GM12878 (cell line): ENCODE data around the gene CHFR. TPM values are rescaled to one million over a fixed set of nuclear protein-coding genes. Genes with fewer than 3 reads are reported as not detected.

Source experiments
- ATAC-seq: fragments of 200-7000 bp; cut with Tn5 transposase; 3 replicates; pipeline ENCODE4 v1.9.1; 2020; ENCODE audit warnings: mild to moderate bottlenecking, moderate library complexity
- Bru-seq: library from RNA; stranded (reverse); fragments of 400-500 nt; gene quantifications from one replicate; lab custom pipeline; 2021; lab: Mats Ljungman, UMichigan
- BruChase-seq, 2 experiments: library from RNA; stranded (reverse); fragments of 400-500 nt; gene quantifications; one replicate each; lab custom pipeline; 2021; lab: Mats Ljungman, UMichigan
- BruUV-seq: library from RNA; stranded (reverse); fragments of 400-500 nt; replicated peaks from 2 replicates; lab custom pipeline; 2021; lab: Mats Ljungman, UMichigan
- CTCF ChIA-PET: fragments of 300-600 bp; sonication (Branson Sonifier 250); formaldehyde crosslinking; extraction: SDS; loops from one replicate; lab custom pipeline; 2021; ENCODE audit warnings: inconsistent platforms; lab: Yijun Ruan, JAX
- POLR2A ChIA-PET: fragments of 350-600 bp; formaldehyde crosslinking; extraction: SDS; loops from one replicate; lab custom pipeline; 2021; ENCODE audit warnings: inconsistent platforms; lab: Charles Lee
- RAD21 ChIA-PET: fragments of 300-600 bp; sonication (Branson Sonifier 250); formaldehyde crosslinking; loops from one replicate; lab custom pipeline; 2023; ENCODE audit warnings: antibody characterized with exemption; ENCODE audit not compliant: unreplicated experiment; lab: Charles Lee
- SMC1A ChIA-PET: fragments of 300-600 bp; sonication (Branson Sonifier 250); formaldehyde crosslinking; loops from one replicate; lab custom pipeline; 2023; ENCODE audit not compliant: unreplicated experiment, uncharacterized antibody; lab: Charles Lee
- DNase-seq: peaks from one replicate; pipeline ENCODE4 v3.0.0-alpha.2; 2011; ENCODE audit warnings: low read depth, low spot score
- FAIRE-seq: peaks from 3 replicates; lab custom pipeline; 2011; peaks lifted over from hg19 to GRCh38; lab: Jason Lieb, UNC
- H2AFZ ChIP-seq: 2 replicates; pipeline ENCODE4 v1.6.0; 2011; ENCODE audit warnings: low read depth, low read length, control low read depth; ENCODE audit not compliant: control insufficient read depth
- H3K27ac ChIP-seq: 2 replicates; pipeline ENCODE4 v1.5.1; 2011; ENCODE audit warnings: control low read depth; ENCODE audit not compliant: control insufficient read depth, insufficient read depth
- H3K27me3 ChIP-seq, 2 experiments: replicated peaks in 1 of 2; 2 replicates each; pipeline versions ENCODE4 v1.6.0 to v1.6.1; 2011; ENCODE audit warnings: low read length in 1 of 2; ENCODE audit not compliant: control insufficient read depth in 2 of 2, insufficient read depth in 2 of 2
- H3K36me3 ChIP-seq, 2 experiments: 2 replicates each; pipeline ENCODE4 v1.5.1; 2011; ENCODE audit warnings: low read length in 1 of 2; ENCODE audit not compliant: control insufficient read depth in 2 of 2, insufficient read depth in 2 of 2
- H3K4me1 ChIP-seq: 2 replicates; pipeline ENCODE4 v1.6.1; 2011; ENCODE audit warnings: mild to moderate bottlenecking, low read length, moderate library complexity, mixed read lengths; ENCODE audit not compliant: control insufficient read depth, insufficient read depth
- H3K4me2 ChIP-seq: 2 replicates; pipeline ENCODE4 v1.6.0; 2011; ENCODE audit warnings: control low read depth; ENCODE audit not compliant: control insufficient read depth, insufficient read depth
- H3K4me3 ChIP-seq: fragments of 200-600 bp; sonication (generic); 2 replicates; pipeline ENCODE4 v1.5.1; 2016
- H3K79me2 ChIP-seq: 2 replicates; pipeline ENCODE4 v1.6.0; 2011; ENCODE audit warnings: low read length; ENCODE audit not compliant: control insufficient read depth, insufficient read depth
- H3K9ac ChIP-seq: 2 replicates; pipeline ENCODE4 v1.8.0; 2011; ENCODE audit warnings: low read length, control low read depth, mixed read lengths; ENCODE audit not compliant: control insufficient read depth, insufficient read depth
- H3K9me3 ChIP-seq: replicated peaks from 3 replicates; pipeline ENCODE4 v1.5.1; 2011; ENCODE audit warnings: mild to moderate bottlenecking, low read length; ENCODE audit not compliant: control insufficient read depth, insufficient read depth
- H4K20me1 ChIP-seq: 2 replicates; pipeline ENCODE4 v1.6.0; 2011; ENCODE audit not compliant: control insufficient read depth, insufficient read depth
- ASH2L ChIP-seq: fragments of 300-600, 200-600 bp; sonication (generic); IDR thresholded peaks from 2 replicates; pipeline ENCODE4 v1.6.1; 2017; ENCODE audit warnings: low read depth, mild to moderate bottlenecking, borderline replicate concordance
- E2F8 ChIP-seq: fragments of 450-650 bp; IDR thresholded peaks from 2 replicates; pipeline ENCODE4 v1.6.1; 2018; ENCODE audit warnings: mild to moderate bottlenecking, low read depth, moderate library complexity; ENCODE audit not compliant: partially characterized antibody
- E4F1 ChIP-seq: fragments of 450-650 bp; IDR thresholded peaks from 2 replicates; pipeline ENCODE4 v1.6.1; 2018; ENCODE audit warnings: borderline replicate concordance, mild to moderate bottlenecking; ENCODE audit not compliant: partially characterized antibody
- HCFC1 ChIP-seq: fragments of 150-350 bp; IDR thresholded peaks from 2 replicates; pipeline ENCODE4 v1.6.1; 2014; ENCODE audit warnings: low read length
- HDGF ChIP-seq: fragments of 450-650 bp; IDR thresholded peaks from 2 replicates; pipeline ENCODE4 v1.6.1; 2016; ENCODE audit warnings: antibody characterized with exemption
- IKZF2 ChIP-seq, 2 experiments: fragments of 450-650 bp; IDR thresholded peaks; 2 replicates each; pipeline ENCODE4 v1.6.1; 2017; ENCODE audit warnings: mild to moderate bottlenecking in 2 of 2, moderate library complexity in 2 of 2
- LARP7 ChIP-seq: fragments of 450-650 bp; IDR thresholded peaks from 2 replicates; pipeline ENCODE4 v1.6.1; 2017; ENCODE audit warnings: mild to moderate bottlenecking
- MEF2A ChIP-seq: IDR thresholded peaks from 2 replicates; pipeline ENCODE4 v1.6.1; 2011; ENCODE audit warnings: low read depth, mild to moderate bottlenecking, low read length, moderate library complexity; ENCODE audit not compliant: insufficient read depth
- NFIC ChIP-seq: IDR thresholded peaks from 2 replicates; pipeline ENCODE4 v1.6.1; 2012; ENCODE audit warnings: low read depth, mild to moderate bottlenecking, inconsistent platforms, low read length, moderate library complexity
- NFXL1 ChIP-seq: fragments of 450-650 bp; IDR thresholded peaks from 2 replicates; pipeline ENCODE4 v1.6.1; 2017; ENCODE audit warnings: antibody characterized with exemption, mild to moderate bottlenecking, borderline replicate concordance
- SRF ChIP-seq, 2 experiments: IDR thresholded peaks; 2 replicates each; pipeline ENCODE4 v1.6.1; 2011; ENCODE audit warnings: low read depth in 2 of 2, low read length in 2 of 2, mild to moderate bottlenecking in 1 of 2, moderate library complexity in 1 of 2
- ZZZ3 ChIP-seq: IDR thresholded peaks from 2 replicates; pipeline ENCODE4 v1.6.1; 2011; ENCODE audit warnings: low read depth; ENCODE audit not compliant: control insufficient read depth, insufficient read length
- WGBS: methylation state at CpG from one replicate; pipeline ENCODE4 v1.1.6; 2016; ENCODE audit warnings: low lambda C conversion rate; ENCODE audit not compliant: insufficient replicate concordance, insufficient coverage; ENCODE audit errors: missing lambda C conversion rate; 5-methylcytosine and 5-hydroxymethylcytosine counted together
- in situ Hi-C: fragments of 300-500 bp; cut with MboI; formaldehyde crosslinking; loops from 9 replicates; pipeline ENCODE4 v1.14.3; 2018; ENCODE audit warnings: mixed read lengths
- intact Hi-C: fragments of 100-400 bp; cut with micrococcal nuclease; formaldehyde crosslinking; loops from one replicate; pipeline ENCODE4 v1.14.2; 2022; ENCODE audit not compliant: unreplicated experiment
- long read RNA-seq, 2 experiments: library from polyadenylated mRNA; unstranded; transcript quantifications; one replicate each; pipeline ENCODE4 v2.0.0, GENCODE V29; 2019 to 2020
- polyA minus RNA-seq, 3 experiments: library from RNA; depleted of rRNA, polyadenylated mRNA; stranded (reverse); fragments of >200 nt; gene quantifications; 2 replicates each; pipeline ENCODE4 v1.2.3, GENCODE V29; 2011
- polyA plus RNA-seq, 11 experiments: library from polyadenylated mRNA; depleted of rRNA in 4 of 11; unstranded in 6 of 11; stranded (reverse) in 5 of 11; fragments of >200 nt; fragmentation: Nextera tagmentation in 4 of 11; fragmentation: Illumina TruSeq in 1 of 11; extraction: Ambion mirVana in 4 of 11; extraction: Trizol in 1 of 11; gene quantifications; 1 replicate in 1 of 11; 2 replicates in 10 of 11; pipeline versions ENCODE4 v1.2.1 to v1.2.3, GENCODE V29; 2011 to 2016; ENCODE audit warnings: inconsistent platforms in 2 of 11, missing spikeins in 2 of 11, low read depth in 1 of 11
- total RNA-seq, 4 experiments: library from RNA; depleted of rRNA in 3 of 4; stranded (reverse); fragments of >200 nt in 3 of 4; fragmentation: Illumina TruSeq in 1 of 4; extraction: Trizol in 1 of 4; gene quantifications; 2 replicates each; pipeline versions ENCODE4 v1.2.1 to v1.2.3, GENCODE V29; 2013 to 2021

The CHFR gene
- 140 and 141 TPM in 2 replicates for total RNA-seq (2013; cell fraction: nucleolus; rRNA removed)
- total RNA-seq (2014; rRNA removed) (33.6 and 42.0 TPM in 2 replicates), total RNA-seq (2014; rRNA removed; fragmentation: Illumina TruSeq; extraction: Trizol) (26.3 and 28.8 TPM in 2 replicates), total RNA-seq (2021) (40.9 and 43.4 TPM in 2 replicates), polyA plus RNA-seq (2011; rRNA removed) (49.4 and 50.1 TPM in 2 replicates), polyA plus RNA-seq (2014; fragmentation: Illumina TruSeq; extraction: Trizol) (30.8 and 40.0 TPM in 2 replicates), polyA plus RNA-seq (2014; fragmentation: Nextera tagmentation; extraction: Ambion mirVana) (1 to 10 TPM; 1.1 to 2.1 TPM), polyA plus RNA-seq (2014; rRNA removed) (45.1 and 47.3 TPM in 2 replicates), polyA plus RNA-seq (2016; fragmentation: Nextera tagmentation; extraction: Ambion mirVana) (10 to 100 TPM; 21.1 to 23.7 TPM), polyA minus RNA-seq (2011; rRNA and poly(A)+ RNA removed) (68.3 and 97.3 TPM in 2 replicates), Bru-seq, nascent RNA (percentile 76 among the genes with signal in this experiment), BruChase-seq, experiment 1, labeled RNA remaining after a 6-hour chase (percentile 88 among the genes with signal in this experiment), BruChase-seq, experiment 2, labeled RNA remaining after a 2-hour chase (percentile 82 among the genes with signal in this experiment)
- polyA plus RNA-seq (2011; ENCODE audit: low read depth) = 21.5 TPM
- 51.2 and 54.2 TPM in 2 replicates for polyA plus RNA-seq (2011; cell fraction: cytosol; rRNA removed)
- 101 and 133 TPM in 2 replicates for polyA plus RNA-seq (2011; cell fraction: nucleus; rRNA removed)
- polyA plus RNA-seq (2012) = 25.6 and 31.4 TPM in 2 replicates
- 19.2 and 20.4 TPM in 2 replicates for polyA minus RNA-seq (2011; cell fraction: cytosol; rRNA and poly(A)+ RNA removed)
- polyA minus RNA-seq (2011; cell fraction: nucleus; rRNA and poly(A)+ RNA removed) = 27.9 and 59.0 TPM in 2 replicates
- long read RNA-seq, experiment 1, partial matches to known transcripts = 2 of 15 reads
- long read RNA-seq, experiment 1, other reads (novel, unspliced or antisense) = 12 of 15 reads
- long read RNA-seq, experiment 2, partial matches to known transcripts = 8 of 31 reads
- long read RNA-seq, experiment 2, other reads (novel, unspliced or antisense) = 17 of 31 reads

- TSS peak; percentile 99 for BruUV-seq
- Histone ChIP-seq H3K4me2 (peak within 1 kb of the TSS; percentile 70), H3K27ac (peak within 1 kb of the TSS; percentile 90), H2AFZ (peak within 1 kb of the TSS; percentile 94), H3K36me3 (peaks cover 0 to 3% of the 10 kb centered on the region in 2 experiments), H3K79me2 (peaks cover 5% of the 10 kb centered on the region), H3K9me3 (peaks cover 12% of the 10 kb centered on the region), H3K9ac (peak within 1 kb of the TSS; percentile 87), H3K4me1 (no peaks in the 10 kb centered on the region), H4K20me1 (no peaks in the 10 kb centered on the region), H3K27me3 (no peaks in the 10 kb centered on the region), H3K4me3 (peak within 1 kb of the TSS; percentile 92)
- 3% methylated on average over 73 of the region's 84 CpGs for WGBS
- intact Hi-C loops (no loop called here), in situ Hi-C loops (no loop called here)
- ChIA-PET CTCF (interaction anchor here (0.6 to 1.0 kb wide), 2 partner anchors 59 to 150 kb away, joined by 3 to 4 read pairs; no protein-coding TSS in a partner anchor), RAD21 (no interaction called here), SMC1A (no interaction called here), POLR2A (interaction anchor here (0.9 kb wide), 1 partner anchor 57 kb away, joined by 3 read pairs; no protein-coding TSS in a partner anchor)
- peak; percentile 100 for ATAC-seq
- peak; percentile 77 for DNase-seq
- FAIRE-seq = peak; percentile 73
- TF ChIP-seq HDGF = peak; percentile 57; the same call in 1 of the 2 replicates
- peak; percentile 93 for TF ChIP-seq E4F1
- TF ChIP-seq HCFC1 = peak; percentile 76
- no peak for TF ChIP-seq ZZZ3
- TF ChIP-seq SRF (IDR thresholded peaks at IDR 0.05; ENCODE audit: low read depth in 2 of 2, low read length in 2 of 2) = peak in 1 of 2 experiments; percentile 38; a peak in 1 of 4 replicates
- TF ChIP-seq ASH2L = no peak
- no peak for TF ChIP-seq NFXL1
- TF ChIP-seq MEF2A = 0 out of 2 replicates have a peak, but pooled peaks have one; percentile 7
- TF ChIP-seq NFIC = no peak
- TF ChIP-seq LARP7 = peak; percentile 49; the same call in 1 of the 2 replicates
- TF ChIP-seq E2F8 = peak; percentile 20
- peak; percentile 51 to 65; a peak in 2 of 4 replicates for TF ChIP-seq IKZF2 (IDR thresholded peaks at IDR 0.05)
Observed at GRCh38 chr12:132887513-132888351, at the start of gene CHFR. Gene CHFR (minus strand): TSS chr12:132887605. CDS start chr12:132887328, 277 bp downstream.
